ENCODE measurements around the gene HNRNPA1.
"Not testable (repeated sequence)": the region's sequence is repeated elsewhere in the genome, so short reads cannot be mapped to it uniquely, and the experiment has no call there.

The HNRNPA1 gene

DNA sequence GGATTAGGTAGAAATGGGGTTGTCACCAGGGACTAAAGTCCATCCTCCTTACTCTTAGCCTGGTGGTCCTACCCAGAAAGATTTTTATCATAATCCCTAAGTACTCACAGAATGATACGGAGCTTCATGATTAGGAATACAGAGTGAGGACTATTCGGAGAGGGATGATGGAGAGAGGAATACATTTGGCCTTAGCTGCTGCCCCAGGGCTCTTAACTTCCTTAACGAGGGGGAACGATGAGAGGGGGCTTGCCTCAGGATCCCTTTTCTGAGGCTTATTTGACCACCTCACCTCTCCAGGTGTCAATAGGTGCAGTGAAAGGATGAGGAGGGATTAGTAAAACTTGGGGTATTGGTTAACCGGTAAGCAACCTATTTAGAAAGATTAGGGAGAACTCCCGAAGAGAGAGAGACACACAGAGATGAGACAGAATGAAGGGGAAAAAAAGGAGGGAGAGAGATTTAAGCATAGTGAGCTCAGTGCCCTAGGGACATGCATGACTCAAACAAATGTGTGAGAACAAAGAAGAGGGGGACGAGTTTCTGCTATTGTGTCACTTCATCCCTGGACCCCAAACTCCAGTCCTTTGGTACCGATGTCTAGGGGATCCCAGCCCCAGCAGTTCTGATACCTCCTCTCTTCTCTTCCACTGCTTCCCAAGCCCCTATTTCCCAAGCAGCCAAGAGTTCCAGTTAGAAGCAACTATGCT lies 19.1 kb downstream of the HNRNPA1 start:
- DNase-seq = no peak

- DNase-seq = no peak
Measured at GRCh38 chr12:54300225-54300731, 19.8 kb downstream of the HNRNPA1 start.

DNA sequence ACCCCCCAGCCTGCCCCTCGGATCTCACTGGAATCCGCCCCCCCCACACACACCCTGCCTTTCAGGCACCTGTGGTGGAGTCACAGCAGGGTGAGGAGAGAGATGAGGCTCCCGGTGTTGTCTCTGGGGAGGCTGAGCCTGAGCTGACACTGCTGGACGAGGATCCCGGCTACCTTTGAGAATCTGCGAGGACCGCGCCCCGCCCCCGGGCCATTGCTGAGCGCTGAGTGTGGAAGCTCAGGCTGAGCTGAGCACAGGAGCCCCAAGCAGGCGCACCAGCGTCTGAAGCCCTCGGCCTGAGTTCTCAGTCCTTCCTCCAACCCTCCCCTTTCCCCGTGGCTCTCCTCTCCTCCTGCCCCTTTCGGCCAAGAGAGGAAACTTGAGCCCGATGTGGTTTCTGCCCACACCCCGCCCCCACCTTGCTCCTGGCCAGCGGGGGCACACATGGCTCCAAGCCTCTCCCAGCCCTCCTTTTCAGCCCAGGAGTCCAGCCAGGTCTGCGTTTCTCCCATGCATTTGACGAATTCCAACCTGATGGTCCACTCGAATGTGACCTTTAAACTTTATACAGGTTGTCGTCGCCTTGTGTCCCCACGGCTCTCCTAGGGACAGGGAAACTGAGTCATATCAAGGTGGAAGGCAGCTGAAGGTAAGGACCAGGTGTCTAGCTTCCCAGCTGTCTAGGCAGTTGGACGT lies 20.4 kb downstream of the HNRNPA1 start, which contains the start of gene NFE2:
Gene NFE2, minus strand, starts transcription at position 284 of the 696 bp plus-strand sequence. CDS start 5,767 bp downstream, outside the sequence.
- DNase-seq = peak; percentile 74 to 78 (median 74)

GRCh38 chr12:54301428-54302048 lies 21.0 kb downstream of the HNRNPA1 start:
- no peak for DNase-seq

DNA sequence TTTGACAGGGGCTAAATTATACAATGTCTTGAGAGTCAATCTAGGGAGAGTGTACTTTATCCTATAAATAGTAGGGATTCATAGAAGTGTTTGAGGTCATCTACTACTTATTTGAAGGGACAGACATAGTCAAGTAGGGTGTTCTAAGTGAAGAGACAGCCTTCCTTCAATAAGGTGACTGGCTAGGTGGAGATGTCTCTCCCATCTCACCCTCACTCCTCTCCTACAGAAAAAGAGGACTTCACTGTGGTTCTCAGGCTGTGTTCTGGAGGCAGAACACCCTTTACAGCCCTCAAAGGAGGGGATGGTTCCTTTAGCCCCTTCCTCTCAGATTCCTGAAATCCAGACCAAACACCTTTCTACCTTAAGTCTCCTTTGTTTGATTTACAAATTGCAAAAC lies 23.1 kb downstream of the HNRNPA1 start:
- no peak for DNase-seq

- DNase-seq = peak in 1 of 3 experiments; percentile 14
Measured at GRCh38 chr12:54304187-54304810, 23.8 kb downstream of the HNRNPA1 start.

DNA sequence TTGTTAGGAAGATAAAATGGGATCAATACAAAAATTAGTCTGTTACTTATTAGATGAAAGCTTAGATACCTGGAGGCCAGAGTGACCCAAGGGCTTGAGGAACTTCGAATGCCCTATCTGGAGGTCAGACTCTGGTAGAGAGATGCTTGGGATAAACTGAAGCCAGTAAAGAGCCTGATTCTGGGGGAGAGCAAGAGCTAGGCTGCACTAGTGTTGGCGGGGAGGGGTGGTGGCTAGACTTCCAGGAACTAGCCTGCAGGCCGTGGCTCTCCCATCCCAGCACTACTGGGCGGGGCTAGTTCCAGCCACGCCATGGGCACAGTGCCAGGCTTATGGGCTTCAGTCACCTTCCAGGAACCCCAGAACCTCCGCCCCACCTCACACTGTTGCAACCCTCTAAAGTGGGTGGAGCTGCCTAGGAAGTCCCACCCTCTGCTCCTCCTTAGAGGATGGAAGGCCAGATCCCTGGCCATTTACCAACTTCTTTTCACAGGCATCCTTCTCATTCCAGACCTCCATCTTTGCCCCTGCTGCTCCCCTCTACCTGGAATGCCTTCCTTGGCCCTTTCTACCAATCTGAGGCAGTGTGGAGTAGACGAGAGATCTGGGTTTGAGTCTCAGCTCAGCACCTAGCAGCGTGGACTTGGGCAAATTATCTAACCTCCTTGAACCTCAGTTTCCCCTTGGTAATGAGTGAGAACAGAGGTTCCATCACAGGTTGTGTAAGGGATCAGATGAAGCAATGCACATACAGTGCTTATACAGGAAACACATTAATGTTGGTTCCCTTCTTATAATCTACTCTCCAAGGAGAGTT lies 26.6 kb downstream of the HNRNPA1 start:
- DNase-seq = peak in 1 of 3 experiments; percentile 89

DNA sequence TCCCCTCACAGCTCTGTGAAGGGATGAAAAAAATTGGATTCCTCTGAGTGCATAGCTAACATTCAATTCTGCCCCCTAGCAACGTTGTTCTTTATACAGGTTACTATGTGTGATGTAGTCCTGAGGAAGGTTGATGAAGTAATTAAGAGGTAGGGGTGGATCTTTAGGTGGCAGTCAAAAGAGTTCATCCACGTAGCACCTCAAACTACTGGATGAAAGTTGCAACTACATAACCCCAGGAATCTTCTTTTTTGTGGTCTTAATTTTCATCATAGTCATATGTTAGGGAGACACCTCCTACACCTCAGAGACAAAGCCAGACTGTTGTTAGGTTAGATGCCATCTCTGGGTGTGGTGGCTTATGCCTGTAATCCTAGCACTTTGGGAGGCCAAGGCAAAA lies 30.5 kb downstream of the HNRNPA1 start:
- no peak for DNase-seq

GRCh38 chr12:54312309-54312708 lies 31.8 kb downstream of the HNRNPA1 start:
- DNase-seq = not testable (repeated sequence)

DNA sequence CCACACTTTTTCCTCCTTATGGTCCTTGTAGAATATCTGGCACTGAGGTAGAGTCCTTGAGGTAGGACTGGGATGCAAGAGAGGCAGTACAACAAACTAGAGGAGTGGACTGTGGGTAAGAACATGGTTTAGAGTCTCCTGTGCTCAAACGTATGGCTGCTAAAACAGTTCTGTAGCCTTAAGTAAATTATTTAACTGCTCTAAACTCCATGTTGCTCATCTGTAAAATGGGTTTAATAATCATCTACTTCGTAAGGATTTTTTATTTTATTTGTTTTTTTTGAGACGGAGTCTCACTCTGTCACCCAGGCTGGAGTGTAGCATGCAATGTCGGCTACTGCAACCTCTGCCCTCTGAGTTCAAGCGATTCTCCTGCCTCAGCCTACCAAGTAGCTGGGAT lies 40.8 kb downstream of the HNRNPA1 start:
- no peak for DNase-seq

DNA sequence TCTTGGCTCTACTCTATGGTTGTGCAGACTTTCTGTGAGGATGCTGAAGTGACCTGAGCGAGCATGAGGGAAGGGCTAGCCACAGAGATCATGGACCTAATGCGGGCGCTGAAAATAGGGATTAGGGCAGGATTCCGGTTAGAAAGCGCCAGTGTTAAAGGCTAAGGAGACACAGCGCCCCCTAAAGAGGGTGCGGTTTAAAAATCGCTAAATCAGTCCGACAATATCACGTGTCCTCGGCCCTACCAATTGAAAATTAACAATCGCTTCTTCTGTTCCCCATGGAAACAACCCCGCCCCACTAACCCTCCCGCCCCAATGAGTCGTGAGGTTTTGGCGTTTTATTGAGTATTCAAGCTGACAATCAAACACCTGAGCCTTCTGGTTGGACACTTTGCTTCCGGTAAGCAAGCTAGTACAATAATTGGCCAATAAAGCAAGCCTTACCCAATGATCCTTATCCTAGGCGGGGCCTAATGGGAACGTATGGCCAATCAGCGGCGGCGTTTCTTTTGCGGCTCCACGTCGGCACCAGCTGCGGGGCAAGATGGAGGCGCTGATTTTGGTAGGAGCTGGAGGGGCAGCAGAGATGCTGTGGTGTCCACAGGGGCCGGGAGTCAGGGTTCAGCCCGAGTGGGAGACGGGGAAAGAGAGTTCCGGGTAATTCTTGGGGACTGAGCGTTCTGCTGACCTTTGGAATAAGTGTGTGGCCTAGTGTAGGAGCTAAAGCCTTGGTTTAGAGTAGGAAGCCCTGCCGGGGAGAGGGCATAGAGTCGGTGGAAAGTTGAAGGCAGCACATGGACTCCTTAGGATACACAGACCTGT lies 44.3 kb downstream of the HNRNPA1 start, which contains the start of gene COPZ1:
Gene COPZ1, plus strand, starts transcription at position 515 of the 825 bp plus-strand sequence. Its CDS starts 33 bp downstream, at position 548.
- peak; percentile 99 to 100 (median 99) for DNase-seq

- not testable (repeated sequence) for DNase-seq
Measured at GRCh38 chr12:54325442-54326109, 45.0 kb downstream of the HNRNPA1 start.

DNA sequence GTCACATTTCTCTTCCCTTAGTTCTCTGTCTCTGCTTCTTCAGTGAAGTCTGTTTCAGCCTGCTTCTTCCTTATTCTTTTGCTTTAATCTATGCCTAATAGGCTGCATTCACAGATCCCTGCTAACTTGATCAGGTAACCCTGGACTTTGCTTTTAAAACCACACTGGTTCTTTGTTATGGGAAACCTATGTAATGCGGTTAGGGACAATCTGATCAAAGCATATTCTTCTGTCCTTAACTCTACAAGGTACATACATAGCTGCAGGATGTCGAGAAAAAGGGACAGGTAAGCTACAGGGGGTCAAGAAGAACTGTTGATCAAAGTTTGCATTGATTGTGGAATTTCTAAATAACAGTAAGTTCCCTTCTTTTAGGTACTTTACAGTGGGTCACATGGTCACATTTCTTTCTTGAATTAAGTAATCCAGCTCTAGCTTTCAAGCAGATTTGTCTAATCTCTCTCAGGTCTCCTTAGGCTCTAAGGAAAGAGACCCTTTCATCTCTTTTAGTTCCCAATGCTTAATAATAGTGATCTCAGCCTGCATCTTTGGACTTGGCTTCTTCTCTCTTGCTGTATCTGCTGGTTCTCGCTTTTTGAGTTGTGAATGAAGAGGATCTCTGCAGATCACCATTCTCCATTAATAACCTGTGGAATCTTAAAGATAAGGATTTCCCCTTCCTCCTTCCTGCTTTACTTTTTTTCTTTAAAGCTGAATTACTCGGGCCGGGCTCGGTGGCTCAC lies 48.2 kb downstream of the HNRNPA1 start:
- no peak for DNase-seq

DNA sequence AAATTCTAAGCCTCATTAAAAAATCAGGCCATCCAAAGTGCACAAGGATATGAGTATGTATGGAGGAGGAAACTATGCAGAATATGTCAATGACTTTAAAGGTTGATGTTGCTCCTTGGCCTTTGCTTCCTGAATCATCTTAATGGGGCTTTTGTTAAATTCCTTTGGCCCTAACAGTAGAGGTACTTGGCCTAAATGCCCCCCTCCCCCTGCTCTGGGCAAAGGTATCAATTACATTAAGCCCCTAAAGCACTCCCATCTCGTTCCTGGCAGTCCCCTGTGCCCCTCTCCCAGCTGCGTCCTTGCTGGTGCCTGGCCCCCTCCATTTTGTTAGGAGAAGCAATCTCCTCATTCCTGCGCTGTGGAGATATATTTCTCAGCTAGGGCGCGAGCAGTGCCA lies 49.2 kb downstream of the HNRNPA1 start:
- DNase-seq = no peak

DNA sequence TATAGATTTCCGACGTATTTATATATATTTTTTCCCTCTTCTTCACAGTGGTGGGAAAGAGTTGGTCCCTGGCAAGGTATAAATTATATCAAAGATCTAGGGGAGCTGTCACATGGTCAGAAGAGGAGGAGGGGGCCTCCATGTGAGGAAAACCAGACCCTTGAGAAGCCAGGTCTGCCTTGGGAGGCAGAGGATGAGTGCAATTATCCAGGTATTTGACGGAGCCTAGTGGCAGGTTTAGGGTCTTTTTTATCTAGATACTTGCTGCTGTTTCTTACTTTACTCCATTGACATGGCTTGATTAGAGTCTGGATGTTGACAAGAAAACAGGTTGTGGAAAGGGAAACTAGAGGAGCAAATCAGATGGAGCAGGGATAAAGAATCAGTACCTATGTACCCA lies 49.9 kb downstream of the HNRNPA1 start:
- no peak for DNase-seq

GRCh38 chr12:54331461-54331860 lies 50.9 kb downstream of the HNRNPA1 start:
- DNase-seq = no peak

- DNase-seq = no peak
Measured at GRCh38 chr12:54333420-54334034, 53.0 kb downstream of the HNRNPA1 start.

All from NCI-H1417 (cell line).